HS-5 (cell line): ENCODE data around the gene KCNG2.

ENCODE experiments used
- DNase-seq: peaks from one replicate; pipeline ENCODE4 v3.0.0-alpha.2; 2012; ENCODE audit warnings: low read depth

KCNG2 gene

GRCh38 chr18:79888016-79888415 lies 90.3 kb downstream of the KCNG2 start:
- DNase-seq = no peak

GRCh38 chr18:79889569-79889968 lies 91.8 kb downstream of the KCNG2 start:
- DNase-seq = no peak

DNA sequence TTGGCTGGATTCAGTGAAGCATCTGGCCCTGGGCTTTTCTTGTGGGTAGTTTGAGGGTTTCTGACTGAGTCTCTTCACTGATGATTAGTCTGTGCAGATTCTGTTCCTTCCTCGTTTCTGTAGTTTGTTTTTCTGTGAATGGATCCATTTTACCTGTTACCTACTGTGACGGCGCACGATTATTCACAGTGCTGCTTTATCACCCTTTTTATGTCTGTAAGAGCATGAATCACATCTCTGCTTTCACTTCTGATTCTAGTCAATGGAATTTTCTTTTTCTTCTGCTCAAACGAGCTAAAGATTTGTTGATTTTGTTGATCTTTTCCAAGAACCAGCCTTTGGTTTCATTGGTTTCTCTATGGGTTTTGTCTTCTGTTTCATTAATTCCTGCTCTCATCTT lies 92.9 kb downstream of the KCNG2 start:
- no peak for DNase-seq

- no peak for DNase-seq
Measured at GRCh38 chr18:79896738-79897137, 99.0 kb downstream of the KCNG2 start.

DNA sequence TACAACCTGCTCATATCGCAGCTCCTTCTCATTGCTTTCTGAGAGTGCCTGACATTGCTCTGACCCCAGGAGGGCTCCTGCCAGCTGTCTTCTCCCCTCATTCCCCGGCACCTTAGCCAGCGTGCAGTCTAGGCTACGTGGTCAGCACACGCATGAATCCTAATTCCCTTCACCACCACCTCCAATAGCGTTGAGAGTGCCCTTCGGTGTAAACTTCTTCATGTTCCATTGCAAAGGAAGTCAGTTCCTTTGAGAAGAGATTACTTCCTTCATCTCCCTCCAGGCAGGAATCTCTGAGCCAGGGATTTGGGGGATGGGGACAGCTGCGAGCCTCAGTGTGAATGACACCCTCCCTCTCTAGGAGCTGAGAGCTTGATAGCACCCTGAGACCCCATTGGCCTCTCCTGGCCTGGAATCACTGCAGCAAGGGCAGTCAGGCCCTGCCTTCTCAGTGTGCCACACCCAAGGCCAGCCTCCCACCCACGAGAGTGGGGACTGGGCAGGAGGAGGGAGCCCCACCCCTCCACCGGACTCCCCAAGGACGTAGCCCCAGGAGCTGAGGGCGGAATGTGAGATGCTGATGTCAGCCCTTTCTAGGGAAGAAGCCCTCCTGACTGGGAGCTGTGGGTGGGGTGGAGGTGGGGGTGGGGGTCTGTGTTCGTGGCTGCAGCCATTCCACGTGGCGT lies 100.3 kb downstream of the KCNG2 start:
- no peak for DNase-seq

GRCh38 chr18:79898952-79899608 lies 101.3 kb downstream of the KCNG2 start:
- no peak for DNase-seq

- DNase-seq = no peak
Measured at GRCh38 chr18:79899609-79900445, 102.1 kb downstream of the KCNG2 start.

DNA sequence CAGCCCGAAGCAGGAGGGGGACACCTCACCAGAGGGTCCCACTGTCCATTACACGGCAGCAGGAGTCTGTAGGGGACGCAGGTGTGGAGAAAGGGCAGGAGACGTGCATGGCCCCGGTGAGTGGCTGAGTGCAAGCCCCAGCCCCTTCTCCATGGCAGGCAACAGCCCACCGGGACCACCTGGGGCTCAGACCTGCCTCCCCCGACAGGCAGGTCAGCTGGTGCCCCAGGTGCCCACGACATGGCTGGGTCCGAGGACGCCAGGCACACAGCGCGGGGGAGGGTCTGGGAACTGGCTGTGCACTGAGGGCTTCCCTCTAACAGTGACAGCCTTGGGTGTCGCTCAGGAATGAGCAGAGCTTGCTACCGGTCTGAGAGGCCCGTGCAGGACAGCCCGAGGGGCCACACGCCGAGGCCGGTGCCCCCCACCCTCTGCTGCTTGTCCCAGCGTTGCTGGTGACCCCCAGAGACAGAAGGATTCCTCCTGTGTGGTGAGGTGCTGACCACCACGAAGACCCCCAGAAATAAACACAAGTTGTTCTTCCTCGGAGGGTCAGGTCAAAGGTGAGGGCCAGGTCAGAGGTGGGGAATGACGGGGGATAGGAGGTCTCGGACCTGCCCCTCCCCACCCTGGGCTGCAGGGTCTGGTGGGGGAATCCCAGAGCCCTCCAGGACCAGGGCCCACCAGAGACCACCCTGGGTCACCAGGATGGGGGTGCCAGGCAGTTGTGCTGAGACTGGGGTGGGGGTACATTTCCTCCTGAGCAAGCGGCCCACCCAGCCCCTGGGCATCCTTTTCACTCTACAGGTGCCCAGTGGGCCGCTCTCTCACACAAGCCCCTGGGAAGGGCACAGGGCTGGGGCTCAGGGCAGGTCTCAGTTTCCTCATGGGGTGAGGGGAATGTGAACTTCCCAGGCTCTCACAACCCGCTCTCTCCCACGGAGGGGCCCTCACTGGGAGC lies 103.2 kb downstream of the KCNG2 start:
- no peak for DNase-seq

DNA sequence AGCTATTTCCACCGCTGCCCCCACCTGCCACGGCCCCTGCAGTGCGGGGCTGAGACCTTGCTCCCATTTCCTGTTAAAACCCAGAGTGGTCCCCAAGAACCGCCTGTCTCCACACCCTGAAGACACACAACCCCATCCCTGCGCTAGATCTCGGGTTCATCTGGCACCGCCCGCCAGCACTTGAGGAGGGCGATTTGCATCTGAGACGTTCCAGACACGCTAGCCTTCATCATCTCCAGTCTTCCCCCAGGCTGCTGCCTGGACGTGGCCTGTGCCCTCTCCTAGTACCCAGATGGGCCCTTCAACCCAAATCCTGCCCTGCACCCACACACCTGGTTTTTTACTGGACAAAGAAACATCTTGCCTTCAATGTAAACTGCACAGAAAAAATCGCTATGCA lies 103.9 kb downstream of the KCNG2 start:
- no peak for DNase-seq

DNA sequence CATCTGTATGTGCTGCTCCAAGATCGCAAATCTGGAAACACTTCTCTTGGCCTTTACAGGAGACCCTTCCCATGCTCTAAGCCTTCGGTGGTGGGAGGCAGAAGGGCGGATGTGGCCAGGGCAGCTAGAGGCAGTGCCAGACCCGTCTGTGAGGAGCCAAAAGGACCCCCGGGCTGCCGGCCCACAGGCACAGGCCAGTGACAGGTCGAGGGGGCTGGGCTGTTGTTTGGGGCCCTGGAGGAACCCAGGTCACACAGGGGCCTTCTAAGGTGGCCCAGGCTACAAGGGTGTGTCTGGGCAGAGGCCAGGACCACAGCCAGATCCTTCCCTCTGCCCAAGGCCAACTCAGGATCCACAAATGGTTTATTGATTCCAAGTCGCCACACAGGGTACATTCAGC lies 104.3 kb downstream of the KCNG2 start:
- DNase-seq = no peak

DNA sequence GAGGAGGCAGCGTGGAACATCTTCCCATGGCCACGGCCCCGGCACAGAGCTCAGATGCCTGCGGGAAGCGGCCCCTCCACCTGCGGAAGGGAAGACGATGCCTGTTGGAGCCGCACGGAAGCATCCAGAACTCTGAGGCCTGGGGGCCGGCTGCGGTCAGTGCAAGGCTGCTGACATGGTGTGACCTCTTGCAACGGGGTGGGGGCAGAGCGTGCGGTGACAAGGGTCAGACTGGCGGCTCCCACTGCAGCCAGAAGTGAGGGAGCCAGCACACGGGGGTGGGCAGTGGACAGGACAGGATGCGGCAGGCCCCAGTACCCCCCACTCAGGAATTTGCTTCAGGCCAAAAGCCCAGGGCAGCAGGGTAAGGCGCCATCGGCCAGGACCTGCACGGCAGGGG lies 104.9 kb downstream of the KCNG2 start:
- DNase-seq = no peak

DNA sequence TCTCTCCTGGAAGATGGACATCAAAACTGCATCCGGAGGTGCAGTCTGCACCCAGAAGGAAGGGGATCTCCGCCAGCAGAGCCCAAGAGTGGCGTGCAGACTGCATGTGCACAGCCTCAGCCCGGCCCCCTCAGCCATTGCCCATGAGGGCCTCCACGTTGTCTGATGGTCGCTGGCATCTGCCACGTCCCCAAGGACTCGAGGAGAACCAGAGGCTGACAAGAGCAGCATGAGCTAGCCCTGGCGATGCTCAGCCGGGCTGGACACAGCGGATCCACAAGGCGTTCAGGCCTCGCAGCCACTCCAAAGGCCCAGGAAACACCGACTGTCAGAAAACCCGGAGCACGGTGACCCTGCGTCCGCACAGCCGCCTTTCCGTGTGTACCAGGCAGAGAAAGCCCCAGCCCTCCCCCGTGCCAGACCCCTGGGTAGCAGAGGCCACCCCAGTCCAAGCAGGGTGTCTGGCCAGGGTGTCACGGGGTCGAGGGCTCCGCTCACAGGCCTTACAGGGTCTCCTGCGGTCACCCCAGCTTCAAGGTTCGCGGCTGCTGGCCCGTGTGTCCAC lies 105.4 kb downstream of the KCNG2 start:
- no peak for DNase-seq

- no peak for DNase-seq
Measured at GRCh38 chr18:79903787-79904356, 106.1 kb downstream of the KCNG2 start.

- no peak for DNase-seq
Measured at GRCh38 chr18:79904357-79905147, 106.8 kb downstream of the KCNG2 start.

DNA sequence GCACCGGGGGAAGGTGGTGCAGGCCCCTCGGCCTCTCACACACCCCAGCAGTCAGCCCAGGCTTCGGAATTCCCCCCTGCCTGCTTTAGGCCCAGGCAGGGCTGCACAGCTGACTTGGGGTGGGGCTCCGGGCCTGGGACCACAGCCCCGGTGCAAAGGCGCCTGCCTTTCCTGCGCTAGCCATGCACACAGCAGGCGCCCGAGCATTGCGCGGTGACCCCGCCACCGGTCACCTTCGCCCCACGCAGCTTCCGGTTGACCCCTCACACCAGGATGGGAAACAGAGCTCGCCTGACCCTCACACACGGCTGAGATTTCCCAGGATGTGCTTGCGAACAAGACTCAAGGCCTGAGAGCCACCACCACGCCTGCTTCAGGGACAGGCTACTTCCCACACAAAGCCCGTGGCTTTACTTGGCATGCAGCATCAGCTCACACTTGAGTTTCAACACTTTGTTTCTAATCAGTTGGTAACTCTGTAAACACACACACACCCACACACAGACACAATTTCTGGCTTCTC lies 107.7 kb downstream of the KCNG2 start:
- DNase-seq = no peak

DNA sequence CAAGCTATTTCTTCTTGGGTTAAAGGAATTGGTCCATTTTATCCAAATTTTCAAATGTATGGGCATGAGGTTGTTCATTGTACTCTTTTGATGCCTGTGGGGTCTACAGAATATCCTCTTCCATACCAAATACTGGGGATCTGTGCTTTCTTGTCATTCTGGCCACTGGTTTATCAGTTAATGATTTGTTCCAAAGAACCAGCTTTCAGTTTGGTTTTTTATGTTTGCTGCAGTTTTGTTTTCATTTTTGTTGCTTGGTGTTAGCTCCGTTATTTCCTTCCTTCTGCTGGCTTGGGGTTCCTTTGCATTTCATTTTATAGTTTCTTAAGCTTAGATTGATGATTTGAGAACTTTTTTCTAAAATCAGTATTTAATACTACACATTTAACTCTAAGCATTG lies 108.3 kb downstream of the KCNG2 start:
- no peak for DNase-seq

DNA sequence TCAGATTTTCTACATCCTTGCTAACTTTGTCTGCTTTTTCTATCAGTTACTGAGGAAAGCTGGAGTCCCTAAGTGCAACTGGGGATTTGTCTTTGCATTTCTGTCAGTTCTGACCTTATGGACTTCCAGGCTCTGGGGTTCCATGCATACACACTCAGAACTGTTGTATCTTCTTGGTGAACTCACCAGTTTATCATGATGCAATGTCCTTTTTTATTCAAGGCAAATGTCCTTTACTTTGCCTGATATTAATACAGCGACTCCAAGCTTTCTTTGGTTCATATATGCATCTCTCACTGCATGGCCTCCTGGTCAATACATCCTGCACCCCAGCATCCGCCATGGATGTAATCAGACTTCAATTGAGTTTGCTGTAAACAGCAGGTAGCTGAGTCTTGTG lies 109.0 kb downstream of the KCNG2 start:
- no peak for DNase-seq

- no peak for DNase-seq
Measured at GRCh38 chr18:79910563-79911343, 113.0 kb downstream of the KCNG2 start.
